NK-92 treated with Interleukin-12 subunit alpha and Interleukin-12 subunit beta, amount 100 ng/mL, for 24 hours (cell line): ENCODE measurements around the gene NTN3.
"Not testable (repeated sequence)": the region's sequence is repeated elsewhere in the genome, so short reads cannot be mapped to it uniquely, and the experiment has no call there.

Experiments used
- DNase-seq: peaks from one replicate; lab custom pipeline; 2025; lab: John Stamatoyannopoulos, UW

The NTN3 gene

GRCh38 chr16:2441143-2441804 is 29.8 kb upstream of the NTN3 start:
- not testable (repeated sequence) for DNase-seq

GRCh38 chr16:2443555-2443954 is 27.5 kb upstream of the NTN3 start:
- DNase-seq = no peak

DNA sequence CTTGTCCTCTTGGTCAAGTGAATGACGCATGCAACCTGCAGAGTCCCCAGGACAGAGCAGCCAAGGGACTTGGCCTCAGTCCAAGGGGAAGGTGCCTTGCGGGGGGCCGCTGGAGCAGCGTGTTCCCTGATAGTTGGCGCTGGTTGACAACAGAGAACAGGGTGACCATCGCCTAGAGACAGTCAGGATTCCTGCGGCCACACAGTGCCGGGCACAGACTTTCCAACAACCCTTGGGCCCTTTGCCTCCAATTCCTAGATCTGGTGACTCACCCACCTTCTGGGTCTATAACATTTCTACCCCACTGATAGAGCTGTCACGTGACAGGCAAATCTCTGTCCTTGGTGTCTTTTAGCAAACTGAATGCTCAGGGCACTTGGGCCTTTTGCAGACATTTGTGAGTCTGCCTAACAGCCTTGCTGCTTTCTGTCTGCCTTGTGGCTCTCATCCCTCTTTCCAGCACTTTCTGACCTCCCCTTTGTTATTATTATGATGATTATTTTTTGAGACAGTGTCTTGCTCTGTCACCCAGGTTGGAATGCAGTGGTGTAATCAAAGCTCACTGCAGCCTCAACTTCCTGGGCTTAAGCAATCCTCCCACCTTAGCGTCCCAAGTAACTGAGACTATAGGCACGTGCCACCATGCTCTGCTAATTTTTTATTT is 23.0 kb upstream of the NTN3 start:
- DNase-seq = no peak

DNA sequence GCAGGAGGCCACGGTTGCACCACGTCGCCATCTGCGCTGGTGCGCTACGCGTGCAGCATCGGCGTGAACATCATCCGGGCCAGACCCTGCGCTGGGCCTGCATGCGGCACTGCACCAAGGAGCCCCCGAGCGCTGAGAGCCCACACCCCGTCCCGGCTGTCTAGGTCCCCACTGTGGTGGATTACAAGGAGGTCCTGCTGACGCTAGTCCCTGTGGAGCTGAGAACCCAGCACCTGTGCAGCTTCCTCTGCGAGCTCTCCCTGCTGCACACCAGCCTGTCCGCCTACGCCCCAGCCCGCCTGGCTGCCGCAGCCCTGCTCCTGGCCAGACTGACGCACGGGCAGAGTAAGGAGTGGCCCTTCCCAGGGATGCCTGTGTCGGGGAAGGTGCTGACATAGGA is 22.0 kb upstream of the NTN3 start:
- no peak for DNase-seq

DNA sequence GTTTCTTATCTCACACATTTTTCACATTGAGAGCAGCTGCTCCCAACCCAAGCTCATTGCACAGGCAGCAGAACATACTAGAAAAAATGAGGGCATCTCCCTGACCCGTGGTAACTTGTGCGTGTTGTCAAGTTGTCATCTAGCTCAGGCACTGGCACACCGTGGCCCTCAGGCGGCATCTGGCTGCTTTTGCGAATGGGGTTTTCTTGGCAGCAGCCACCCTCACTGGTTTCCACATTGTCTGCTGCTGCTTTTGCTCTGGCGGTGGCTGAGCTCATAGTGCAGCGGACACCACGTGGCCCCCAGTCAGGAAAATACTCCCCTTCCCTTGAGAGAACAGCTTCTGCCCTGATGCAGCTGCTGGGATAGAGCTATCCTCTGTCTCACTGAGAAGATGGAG is 20.6 kb upstream of the NTN3 start:
- DNase-seq = no peak

DNA sequence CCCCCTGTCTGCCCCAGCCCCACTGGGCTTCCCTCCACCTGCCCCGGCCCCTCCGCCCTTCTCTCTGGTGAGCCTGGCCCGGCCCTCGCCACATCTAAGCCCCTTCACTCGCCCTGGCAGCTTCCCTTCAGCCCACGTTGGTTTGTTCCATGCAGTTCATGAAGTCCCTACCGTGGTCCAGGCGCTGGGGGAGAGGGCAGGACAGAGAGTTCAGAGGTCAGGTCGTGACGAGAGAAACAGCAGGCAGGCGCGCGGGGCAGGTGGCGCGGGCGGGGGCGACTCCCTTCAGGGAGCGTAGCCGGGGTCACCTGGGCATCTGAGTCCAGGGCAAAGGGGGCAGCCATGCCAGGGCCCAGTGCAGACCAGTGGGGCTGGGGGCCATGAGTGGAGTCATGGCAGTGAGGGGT is 20.1 kb upstream of the NTN3 start:
- DNase-seq = no peak

DNA sequence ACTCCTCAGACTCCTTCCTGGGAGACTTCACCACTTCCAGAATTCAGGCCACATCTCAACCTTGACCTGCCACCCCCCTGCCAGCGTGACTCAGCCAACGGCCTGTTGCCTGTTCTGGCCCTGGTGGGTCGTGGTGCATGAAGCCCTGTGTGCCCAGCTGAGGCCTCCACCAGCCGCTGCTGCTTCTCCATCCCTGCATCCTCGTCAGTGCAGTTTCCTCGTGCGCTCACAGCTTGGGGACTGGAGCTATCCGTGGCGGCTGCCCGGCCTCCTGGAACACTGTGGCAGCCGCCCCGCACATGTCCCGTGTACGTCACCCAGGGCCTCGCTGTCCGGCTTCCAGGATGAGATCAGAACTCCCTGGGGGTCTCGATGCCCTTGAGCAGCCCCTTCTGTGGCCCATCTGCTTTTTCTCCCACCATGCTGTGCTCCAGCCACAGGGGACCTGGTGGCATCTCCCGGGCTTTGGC is 19.2 kb upstream of the NTN3 start:
- no peak for DNase-seq

DNA sequence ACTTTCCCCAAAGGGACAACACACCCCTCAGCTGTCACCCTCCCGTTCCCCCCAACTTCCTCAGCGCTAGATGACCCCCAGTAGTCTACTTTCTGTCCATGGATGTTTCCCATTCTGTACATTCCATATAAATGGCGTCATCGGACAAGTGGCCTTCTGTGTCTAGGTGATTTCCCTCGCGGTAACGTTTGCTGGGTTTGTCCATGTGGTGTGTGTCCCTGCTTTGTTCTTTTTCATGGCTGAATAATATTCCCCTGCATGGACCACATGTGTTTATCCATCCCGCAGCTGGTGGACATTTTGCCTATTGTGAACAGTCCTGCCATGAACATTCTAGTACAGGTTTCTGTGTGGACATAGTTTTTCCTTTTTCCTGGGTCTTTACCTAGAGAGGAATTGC is 18.4 kb upstream of the NTN3 start:
- no peak for DNase-seq

- no peak for DNase-seq
Observed at GRCh38 chr16:2455081-2455845, 15.8 kb upstream of the NTN3 start.

DNA sequence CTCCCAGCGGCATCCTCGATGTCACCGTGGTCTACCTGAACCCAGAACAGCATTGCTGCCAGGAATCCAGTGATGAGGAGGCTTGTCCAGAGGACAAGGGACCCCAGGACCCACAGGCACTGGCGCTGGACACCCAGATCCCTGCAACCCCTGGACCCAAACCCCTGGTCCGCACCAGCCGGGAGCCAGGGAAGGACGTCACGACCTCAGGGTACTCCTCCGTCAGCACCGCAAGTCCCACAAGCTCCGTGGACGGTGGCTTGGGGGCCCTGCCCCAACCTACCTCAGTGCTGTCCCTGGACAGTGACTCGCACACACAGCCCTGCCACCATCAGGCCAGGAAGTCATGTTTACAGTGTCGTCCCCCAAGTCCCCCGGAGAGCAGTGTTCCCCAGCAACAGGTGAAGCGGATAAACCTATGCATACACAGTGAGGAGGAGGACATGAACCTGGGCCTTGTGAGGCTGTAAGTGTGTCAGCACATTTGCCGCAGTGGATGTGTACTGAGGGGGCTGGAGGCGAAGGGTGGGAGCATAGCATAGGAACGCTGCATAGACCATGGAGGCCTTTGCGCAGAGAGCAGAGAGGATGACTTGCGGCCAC is 14.4 kb upstream of the NTN3 start:
- DNase-seq = no peak

- no peak for DNase-seq
Observed at GRCh38 chr16:2457267-2457666, 13.8 kb upstream of the NTN3 start.

- DNase-seq = no peak
Observed at GRCh38 chr16:2457946-2458345, 13.2 kb upstream of the NTN3 start.

- DNase-seq = no peak
Observed at GRCh38 chr16:2458887-2459646, 12.0 kb upstream of the NTN3 start.

DNA sequence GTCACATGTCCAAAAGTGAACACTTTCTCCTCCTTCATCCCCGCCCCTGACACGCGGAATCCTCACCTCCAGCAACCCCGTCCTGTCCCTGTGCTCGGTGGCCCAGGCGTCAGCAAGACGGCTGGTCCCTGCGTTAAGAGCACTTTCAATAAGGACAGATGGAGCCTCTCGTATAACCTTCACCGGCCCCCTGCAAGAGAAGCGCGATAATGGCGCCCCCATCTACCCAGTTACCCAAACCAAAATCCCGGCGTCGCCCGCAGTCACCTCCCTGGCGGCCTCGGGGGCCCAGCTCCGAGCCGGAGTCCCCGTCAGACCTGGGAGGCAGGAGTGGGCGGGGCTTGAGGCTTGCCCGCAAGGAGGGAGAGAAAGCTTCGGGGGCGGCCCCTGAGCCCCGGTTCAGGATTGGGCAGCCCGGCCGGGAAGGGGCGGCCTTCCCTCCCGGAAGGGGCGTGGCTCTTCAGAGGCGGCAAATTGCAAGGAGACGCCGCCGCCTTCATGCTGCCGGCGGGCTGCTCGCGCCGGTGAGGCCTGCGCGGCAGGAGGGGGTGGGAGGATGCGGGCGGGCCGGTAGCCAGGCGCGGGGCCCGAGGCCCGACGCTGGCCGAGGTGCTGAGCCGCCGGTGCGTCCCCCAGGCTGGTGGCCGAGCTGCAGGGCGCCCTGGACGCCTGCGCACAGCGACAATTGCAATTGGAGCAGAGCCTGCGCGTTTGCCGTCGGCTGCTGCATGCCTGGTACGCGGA is 11.3 kb upstream of the NTN3 start, which contains the start of gene TEDC2:
TEDC2 (plus strand) TSS at position 463 of the 744 bp plus-strand sequence; CDS start at position 499, 36 bp downstream.
- peak; percentile 95 for DNase-seq

- DNase-seq = no peak
Observed at GRCh38 chr16:2460391-2460713, 10.7 kb upstream of the NTN3 start.

DNA sequence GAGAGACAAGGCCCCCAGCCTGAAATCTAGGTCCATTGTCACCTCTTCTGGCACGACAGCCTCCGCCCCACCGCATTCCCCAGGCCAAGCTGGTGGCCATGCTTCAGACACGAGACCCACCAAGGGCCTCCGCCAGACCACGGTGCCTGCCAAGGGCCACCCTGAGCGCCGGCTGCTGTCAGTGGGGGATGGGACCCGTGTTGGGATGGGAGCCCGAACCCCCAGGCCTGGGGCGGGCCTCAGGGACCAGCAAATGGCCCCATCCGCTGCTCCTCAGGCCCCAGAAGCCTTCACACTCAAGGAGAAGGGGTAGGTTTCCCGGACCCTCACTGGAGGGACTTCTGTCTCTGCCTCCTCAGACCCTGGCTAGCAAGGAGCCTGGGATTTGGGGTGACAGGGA is 10.2 kb upstream of the NTN3 start:
- no peak for DNase-seq

- no peak for DNase-seq
Observed at GRCh38 chr16:2462031-2462866, 8.8 kb upstream of the NTN3 start.

- DNase-seq = no peak
Observed at GRCh38 chr16:2464333-2464732, 6.8 kb upstream of the NTN3 start.

- no peak for DNase-seq
Observed at GRCh38 chr16:2465653-2466415, 5.3 kb upstream of the NTN3 start.
